Activated B cell treated with CpG ODN at 0.5 μM for 24 hours (primary cell): Measurements from ENCODE around the gene BPGM. TPM values are rescaled to one million over a fixed set of nuclear protein-coding genes. Genes with fewer than 3 reads are reported as not detected.

ENCODE experiments used
- ATAC-seq: fragments of 200-7000 bp; cut with Tn5 transposase; one replicate; pipeline ENCODE4 v1.10.0; 2021; ENCODE audit warnings: low read depth, mild to moderate bottlenecking, moderate library complexity
- CTCF ChIA-PET: fragments of 350-600 bp; sonication (Branson Sonifier 250); formaldehyde crosslinking; loops from one replicate; lab custom pipeline; 2021; ENCODE audit warnings: antibody characterized with exemption; lab: Charles Lee
- POLR2A ChIA-PET: fragments of 350-600 bp; sonication (Branson Sonifier 250); formaldehyde crosslinking; loops from one replicate; lab custom pipeline; 2021; ENCODE audit warnings: antibody characterized with exemption; lab: Charles Lee
- DNase-seq: peaks from one replicate; pipeline ENCODE4 v3.0.0; 2022
- H3K27ac Mint-ChIP-seq: one replicate; pipeline ENCODE4 v1.8.0; 2020; ENCODE audit warnings: mixed read lengths
- H3K27me3 Mint-ChIP-seq: one replicate; pipeline ENCODE4 v1.8.0; 2021; ENCODE audit warnings: mixed read lengths
- H3K36me3 Mint-ChIP-seq: one replicate; pipeline ENCODE4 v1.8.0; 2021; ENCODE audit warnings: low read depth, mixed read lengths
- H3K4me1 Mint-ChIP-seq: one replicate; pipeline ENCODE4 v1.8.0; 2021; ENCODE audit warnings: mixed read lengths
- H3K4me3 Mint-ChIP-seq: one replicate; pipeline ENCODE4 v1.8.0; 2020; ENCODE audit warnings: mild to moderate bottlenecking, mixed read lengths
- H3K9me3 Mint-ChIP-seq: one replicate; pipeline ENCODE4 v1.8.0; 2020; ENCODE audit warnings: mixed read lengths
- CTCF ChIP-seq: fragments of 200-600 bp; IDR thresholded peaks from one replicate; pipeline ENCODE4 v1.8.0; 2022; ENCODE audit warnings: antibody characterized with exemption, mild to moderate bottlenecking
- intact Hi-C: fragments of 100-400 bp; cut with micrococcal nuclease; formaldehyde crosslinking; loops from one replicate; pipeline ENCODE4 v1.15.1; 2024
- total RNA-seq: library from RNA; stranded (reverse); gene quantifications from 2 replicates; pipeline ENCODE4 v1.2.3, GENCODE V29; 2022

Gene BPGM
- total RNA-seq, 1 donor from 2014 or later: 10.1 TPM

- DNase-seq: no peak
- ChIA-PET CTCF (no interaction called here), POLR2A (no interaction called here)
- Mint-ChIP-seq H3K4me1 (no peaks in the 10 kb centered on the region), H3K27ac (no peak overlapping the region), H3K36me3 (no peaks in the 10 kb centered on the region), H3K4me3 (no peak overlapping the region), H3K9me3 (no peaks in the 10 kb centered on the region), H3K27me3 (peaks cover 8% of the 10 kb centered on the region)
- no peak for ATAC-seq
- intact Hi-C loops: no loop called here
- TF ChIP-seq CTCF: no peak
Observed at GRCh38 chr7:134694767-134695166, 48.1 kb downstream of the BPGM start.

GRCh38 chr7:134695321-134695860, 48.7 kb downstream of the BPGM start:
- DNase-seq: no peak
- intact Hi-C loops: no loop called here
- no peak for TF ChIP-seq CTCF
- H3K4me1 Mint-ChIP-seq: no peaks in the 10 kb centered on the region
- peaks cover 8% of the 10 kb centered on the region for H3K27me3 Mint-ChIP-seq
- no peaks in the 10 kb centered on the region for H3K9me3 Mint-ChIP-seq
- ATAC-seq: no peak
- no peaks in the 10 kb centered on the region for H3K36me3 Mint-ChIP-seq
- H3K27ac Mint-ChIP-seq: no peak overlapping the region
- no peak overlapping the region for H3K4me3 Mint-ChIP-seq
- ChIA-PET POLR2A (no interaction called here), CTCF (interaction anchor here (0.9 kb wide), 1 partner anchor 61 kb away, joined by 3 read pairs; no protein-coding TSS in a partner anchor)

GRCh38 chr7:134696261-134696660, 49.6 kb downstream of the BPGM start:
- no peak for TF ChIP-seq CTCF
- ATAC-seq: no peak
- POLR2A ChIA-PET: no interaction called here
- H3K36me3 Mint-ChIP-seq: no peaks in the 10 kb centered on the region
- DNase-seq: no peak
- H3K4me3 Mint-ChIP-seq: no peak overlapping the region
- no peaks in the 10 kb centered on the region for H3K9me3 Mint-ChIP-seq
- CTCF ChIA-PET: interaction anchor here (0.9 kb wide), 1 partner anchor 62 kb away, joined by 3 read pairs; no protein-coding TSS in a partner anchor
- H3K27ac Mint-ChIP-seq: no peak overlapping the region
- intact Hi-C loops: no loop called here
- H3K27me3 Mint-ChIP-seq: peaks cover 5% of the 10 kb centered on the region
- H3K4me1 Mint-ChIP-seq: no peaks in the 10 kb centered on the region

GRCh38 chr7:134697205-134697886, 50.7 kb downstream of the BPGM start:
- ChIA-PET CTCF (no interaction called here), POLR2A (no interaction called here)
- H3K9me3 Mint-ChIP-seq: no peaks in the 10 kb centered on the region
- H3K27ac Mint-ChIP-seq: no peak overlapping the region
- H3K36me3 Mint-ChIP-seq: no peaks in the 10 kb centered on the region
- intact Hi-C loops: no loop called here
- no peak for TF ChIP-seq CTCF
- peaks cover 3% of the 10 kb centered on the region for H3K27me3 Mint-ChIP-seq
- no peaks in the 10 kb centered on the region for H3K4me1 Mint-ChIP-seq
- DNase-seq: no peak
- H3K4me3 Mint-ChIP-seq: no peak overlapping the region
- ATAC-seq: no peak

- Mint-ChIP-seq H3K4me3 (no peak overlapping the region), H3K9me3 (no peaks in the 10 kb centered on the region), H3K27ac (no peak overlapping the region), H3K4me1 (no peaks in the 10 kb centered on the region), H3K36me3 (no peaks in the 10 kb centered on the region), H3K27me3 (peaks cover 2% of the 10 kb centered on the region)
- ATAC-seq (no peak), DNase-seq (no peak)
- ChIA-PET CTCF (no interaction called here), POLR2A (no interaction called here)
- no peak for TF ChIP-seq CTCF
- intact Hi-C loops: no loop called here
Observed at GRCh38 chr7:134698481-134698880, 51.8 kb downstream of the BPGM start.
